Hematopoietic multipotent progenitor cell treated with erythropoietin and hydrocortisone succinate and interleukin-3 and kit ligand, for 17 days (in vitro differentiated cells): ENCODE data around the gene RGS17.
"Not testable (repeated sequence)": the region's sequence is repeated elsewhere in the genome, so short reads cannot be mapped to it uniquely, and the experiment has no call there.

ENCODE experiments used
- DNase-seq: peaks from one replicate; pipeline ENCODE4 v3.0.0-alpha.2; 2015; ENCODE audit warnings: low spot score

The RGS17 gene

GRCh38 chr6:152983637-152984512 lies 147.2 kb downstream of the RGS17 start:
- peak; percentile 76 for DNase-seq

- DNase-seq: peak; percentile 93
Measured at GRCh38 chr6:152982904-152983636, 148.0 kb downstream of the RGS17 start, which contains the start of gene FBXO5. Gene FBXO5, minus strand, starts transcription at chr6:152983041. Its CDS starts 82 bp downstream, at chr6:152982959.

- DNase-seq: peak; percentile 34
Measured at GRCh38 chr6:152981989-152982903, 148.8 kb downstream of the RGS17 start.

GRCh38 chr6:152981219-152981618 lies 149.9 kb downstream of the RGS17 start:
- DNase-seq: peak; percentile 10

- DNase-seq: peak; percentile 20
Measured at GRCh38 chr6:152980656-152981055, 150.4 kb downstream of the RGS17 start.

- DNase-seq: no peak
Measured at GRCh38 chr6:152979116-152979515, 152.0 kb downstream of the RGS17 start.

- no peak for DNase-seq
Measured at GRCh38 chr6:152978058-152978457, 153.0 kb downstream of the RGS17 start.

- no peak for DNase-seq
Measured at GRCh38 chr6:152977556-152977955, 153.5 kb downstream of the RGS17 start.

- no peak for DNase-seq
Measured at GRCh38 chr6:152976749-152977148, 154.3 kb downstream of the RGS17 start.

GRCh38 chr6:152975204-152975915 lies 155.7 kb downstream of the RGS17 start:
- DNase-seq: no peak

GRCh38 chr6:152973916-152974315 lies 157.2 kb downstream of the RGS17 start:
- no peak for DNase-seq

GRCh38 chr6:152969688-152970418 lies 161.2 kb downstream of the RGS17 start:
- DNase-seq: no peak

- DNase-seq: not testable (repeated sequence)
Measured at GRCh38 chr6:152966168-152966894, 164.8 kb downstream of the RGS17 start.

- DNase-seq: no peak
Measured at GRCh38 chr6:152959333-152959732, 171.7 kb downstream of the RGS17 start.

GRCh38 chr6:152957796-152958195 lies 173.3 kb downstream of the RGS17 start:
- DNase-seq: no peak
